HepG2 (cell line): ENCODE data around the gene C2orf76.

ENCODE experiments used
- KLF9 ChIP-seq: IDR thresholded peaks from 2 replicates; pipeline ENCODE4 v1.6.1; 2016; ENCODE audit warnings: low read depth
- MED8 ChIP-seq: sonication (generic); formaldehyde crosslinking; IDR thresholded peaks from 2 replicates; pipeline ENCODE4 v1.8.1; 2023; ENCODE audit warnings: mild to moderate bottlenecking, missing genetic modification reagents; ENCODE audit not compliant: insufficient replicate concordance
- MTA1 ChIP-seq: sonication (generic); formaldehyde crosslinking; IDR thresholded peaks from 2 replicates; pipeline ENCODE4 v1.4.0; 2020; ENCODE audit warnings: missing genetic modification reagents, mild to moderate bottlenecking, borderline replicate concordance
- NCOA1 ChIP-seq: sonication (generic); formaldehyde crosslinking; IDR thresholded peaks from 2 replicates; pipeline ENCODE4 v1.9.0; 2021; ENCODE audit warnings: missing genetic modification reagents
- PHF21A ChIP-seq: sonication (generic); formaldehyde crosslinking; IDR thresholded peaks from 2 replicates; pipeline ENCODE4 v1.5.0; 2020; ENCODE audit warnings: mild to moderate bottlenecking, missing genetic modification reagents
- ZFP36 ChIP-seq: fragments of 150-350 bp; IDR thresholded peaks from 2 replicates; pipeline ENCODE4 v1.6.1; 2018; ENCODE audit warnings: borderline replicate concordance, low read length, low read depth; ENCODE audit not compliant: partially characterized antibody
- ZNF441 ChIP-seq: sonication (generic); formaldehyde crosslinking; IDR thresholded peaks from 2 replicates; pipeline ENCODE4 v1.7.0; 2021; ENCODE audit warnings: missing genetic modification reagents, borderline replicate concordance
- TF ChIP-seq, protein P1 (sequence below): sonication (generic); formaldehyde crosslinking; IDR thresholded peaks from 2 replicates; pipeline ENCODE4 v1.4.0; 2020; ENCODE audit warnings: low read depth, mild to moderate bottlenecking, missing genetic modification reagents
- TF ChIP-seq, protein P2 (sequence below): sonication (generic); formaldehyde crosslinking; IDR thresholded peaks from 2 replicates; pipeline ENCODE4 v1.5.0; 2020; ENCODE audit warnings: mild to moderate bottlenecking, missing genetic modification reagents, moderate library complexity

DNA sequence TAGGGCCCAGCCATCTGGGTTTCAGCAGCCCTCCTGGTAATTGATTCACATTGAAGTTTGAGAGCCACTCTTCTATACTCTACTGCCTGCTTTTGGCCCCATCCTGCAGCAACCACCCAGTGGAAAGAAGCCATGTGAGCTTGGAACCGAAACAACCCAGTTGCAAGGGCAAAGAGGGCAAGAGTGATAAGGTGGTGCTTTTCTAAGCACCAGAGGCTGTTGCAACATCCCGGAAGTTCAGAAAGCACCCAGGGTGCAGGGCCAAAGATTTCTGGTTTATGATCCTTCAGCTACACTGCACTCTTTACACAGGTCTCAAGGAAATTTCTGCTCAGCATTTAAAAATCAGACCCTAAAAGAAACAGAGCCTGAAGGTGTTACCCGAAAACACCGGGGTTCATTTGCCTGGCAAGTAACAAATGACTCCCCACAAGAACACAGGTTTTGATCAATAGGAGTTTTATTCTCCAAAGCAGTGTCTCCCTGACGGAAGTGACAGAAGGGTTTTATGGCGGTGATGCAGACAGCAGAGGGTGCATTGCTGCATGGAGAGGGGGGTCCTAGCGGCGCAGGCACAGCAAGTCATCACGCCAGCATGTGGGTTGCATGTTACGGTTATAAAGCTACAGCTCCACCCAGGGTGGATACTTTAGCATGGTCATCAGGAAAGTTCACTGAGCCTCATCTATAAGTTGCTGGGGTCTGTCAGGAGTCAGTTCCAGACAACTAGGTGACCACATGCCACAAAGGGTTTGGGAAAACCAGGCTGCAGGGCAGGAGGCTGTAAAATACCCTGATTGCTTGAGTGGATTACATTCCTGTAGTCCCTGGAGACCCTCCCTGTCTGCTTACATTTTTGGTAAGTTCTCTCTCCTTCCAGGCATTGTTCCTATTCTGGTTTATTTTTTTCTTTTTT is 36.3 kb upstream of the C2orf76 start:
- no peak for TF ChIP-seq MTA1 (CRISPR knock-in tag)
- no peak for TF ChIP-seq ZFP36
- no peak for TF ChIP-seq MED8
- TF ChIP-seq NCOA1 (CRISPR knock-in tag) = no peak
- no peak for TF ChIP-seq PHF21A (CRISPR knock-in tag)
- TF ChIP-seq, protein P1, sequence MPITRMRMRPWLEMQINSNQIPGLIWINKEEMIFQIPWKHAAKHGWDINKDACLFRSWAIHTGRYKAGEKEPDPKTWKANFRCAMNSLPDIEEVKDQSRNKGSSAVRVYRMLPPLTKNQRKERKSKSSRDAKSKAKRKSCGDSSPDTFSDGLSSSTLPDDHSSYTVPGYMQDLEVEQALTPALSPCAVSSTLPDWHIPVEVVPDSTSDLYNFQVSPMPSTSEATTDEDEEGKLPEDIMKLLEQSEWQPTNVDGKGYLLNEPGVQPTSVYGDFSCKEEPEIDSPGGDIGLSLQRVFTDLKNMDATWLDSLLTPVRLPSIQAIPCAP (CRISPR knock-in tag) = no peak
- TF ChIP-seq KLF9 = no peak
- no peak for TF ChIP-seq ZNF441 (CRISPR knock-in tag)
- TF ChIP-seq, protein P2, sequence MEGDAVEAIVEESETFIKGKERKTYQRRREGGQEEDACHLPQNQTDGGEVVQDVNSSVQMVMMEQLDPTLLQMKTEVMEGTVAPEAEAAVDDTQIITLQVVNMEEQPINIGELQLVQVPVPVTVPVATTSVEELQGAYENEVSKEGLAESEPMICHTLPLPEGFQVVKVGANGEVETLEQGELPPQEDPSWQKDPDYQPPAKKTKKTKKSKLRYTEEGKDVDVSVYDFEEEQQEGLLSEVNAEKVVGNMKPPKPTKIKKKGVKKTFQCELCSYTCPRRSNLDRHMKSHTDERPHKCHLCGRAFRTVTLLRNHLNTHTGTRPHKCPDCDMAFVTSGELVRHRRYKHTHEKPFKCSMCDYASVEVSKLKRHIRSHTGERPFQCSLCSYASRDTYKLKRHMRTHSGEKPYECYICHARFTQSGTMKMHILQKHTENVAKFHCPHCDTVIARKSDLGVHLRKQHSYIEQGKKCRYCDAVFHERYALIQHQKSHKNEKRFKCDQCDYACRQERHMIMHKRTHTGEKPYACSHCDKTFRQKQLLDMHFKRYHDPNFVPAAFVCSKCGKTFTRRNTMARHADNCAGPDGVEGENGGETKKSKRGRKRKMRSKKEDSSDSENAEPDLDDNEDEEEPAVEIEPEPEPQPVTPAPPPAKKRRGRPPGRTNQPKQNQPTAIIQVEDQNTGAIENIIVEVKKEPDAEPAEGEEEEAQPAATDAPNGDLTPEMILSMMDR (CRISPR knock-in tag) = no peak
